NCI-H2171 (cell line): Measurements from ENCODE around the gene RFX3.

Source experiments
- DNase-seq: peaks from one replicate; lab custom pipeline; 2025; lab: John Stamatoyannopoulos, UW

Gene RFX3

DNA sequence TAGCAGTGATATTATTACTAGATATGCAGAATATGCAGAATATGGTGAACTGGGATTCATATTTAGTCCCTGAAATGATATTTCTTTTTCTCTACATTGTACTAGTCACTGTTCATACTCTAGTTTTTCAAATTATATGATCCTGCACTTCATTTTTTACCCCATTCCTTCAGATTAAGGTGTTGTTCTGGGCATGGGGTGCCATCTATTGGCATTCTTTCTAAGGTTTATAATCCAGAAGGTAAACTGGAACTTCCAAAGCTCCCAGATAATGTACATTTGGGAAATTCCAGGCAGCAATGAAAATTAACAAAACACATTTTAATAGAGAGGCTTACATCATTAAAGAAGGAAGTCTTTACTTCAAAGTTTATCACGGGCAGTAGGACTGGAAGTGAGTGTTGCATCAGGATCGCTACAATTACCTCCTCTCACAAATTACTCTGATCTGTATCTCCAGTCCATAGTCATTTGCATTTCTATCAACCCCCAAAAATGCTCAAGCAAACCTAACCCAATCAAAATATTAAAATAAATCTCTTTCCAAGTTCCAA, 12.5 kb downstream of the RFX3 start:
- no peak for DNase-seq

GRCh38 chr9:3511551-3511950, 14.2 kb downstream of the RFX3 start:
- no peak for DNase-seq

- no peak for DNase-seq
Measured at GRCh38 chr9:3510796-3511195, 15.0 kb downstream of the RFX3 start.

DNA sequence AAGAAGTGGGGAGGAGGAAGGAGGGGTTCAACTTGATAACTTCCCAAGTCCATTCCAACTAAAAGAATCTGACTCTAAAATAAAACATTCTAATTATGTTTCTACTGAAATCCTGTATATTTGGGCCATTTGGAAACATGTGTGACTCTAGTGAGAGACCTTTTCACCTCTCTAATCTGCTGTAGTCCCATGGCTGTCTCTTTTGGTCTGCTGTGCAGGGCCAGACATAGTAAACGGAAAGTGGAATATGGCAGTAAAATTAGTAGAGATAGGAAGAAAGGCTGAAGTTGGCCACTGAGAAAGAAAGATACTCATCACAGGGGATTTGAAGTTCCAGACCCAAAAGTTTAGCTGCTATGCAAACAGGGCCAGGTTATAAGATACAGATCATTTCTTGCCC, 15.9 kb downstream of the RFX3 start:
- DNase-seq, result no peak

DNA sequence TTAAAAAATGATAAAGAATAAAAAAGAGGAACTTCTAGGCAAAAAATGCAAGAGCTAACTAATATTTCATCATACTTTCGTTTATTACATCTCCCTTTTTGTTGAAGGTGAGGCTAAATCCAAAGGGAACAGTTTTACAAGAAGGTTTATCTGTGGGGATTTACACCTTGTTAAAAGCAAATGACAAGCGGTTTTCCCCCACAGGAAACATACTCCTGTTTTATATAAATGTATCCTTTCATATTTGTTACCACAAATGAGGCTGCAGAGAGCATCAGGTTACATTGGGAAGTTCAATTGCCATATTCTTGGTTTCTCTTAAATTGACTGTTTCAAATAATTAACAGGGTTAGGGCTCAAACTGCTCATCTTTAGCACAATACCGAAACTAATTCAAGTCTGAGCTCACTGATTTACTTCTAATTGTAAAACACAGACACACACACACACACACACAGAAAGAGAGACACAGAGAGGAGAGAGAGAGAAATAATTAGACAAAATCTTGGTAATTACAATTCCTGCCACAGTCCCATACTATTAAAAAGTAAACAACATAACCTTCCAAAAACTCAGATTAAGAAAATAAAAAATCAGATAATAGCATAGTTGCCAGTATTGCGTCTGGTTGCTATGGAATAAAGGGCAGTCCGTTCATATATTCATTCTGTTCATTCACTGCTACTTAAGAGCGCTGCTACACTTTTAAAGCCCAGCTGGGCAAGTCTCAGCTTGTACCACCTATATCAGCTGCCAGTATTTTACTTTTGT, 17.1 kb downstream of the RFX3 start:
- peak; percentile 9 for DNase-seq

GRCh38 chr9:3508078-3508431, 17.7 kb downstream of the RFX3 start:
- no peak for DNase-seq

DNA sequence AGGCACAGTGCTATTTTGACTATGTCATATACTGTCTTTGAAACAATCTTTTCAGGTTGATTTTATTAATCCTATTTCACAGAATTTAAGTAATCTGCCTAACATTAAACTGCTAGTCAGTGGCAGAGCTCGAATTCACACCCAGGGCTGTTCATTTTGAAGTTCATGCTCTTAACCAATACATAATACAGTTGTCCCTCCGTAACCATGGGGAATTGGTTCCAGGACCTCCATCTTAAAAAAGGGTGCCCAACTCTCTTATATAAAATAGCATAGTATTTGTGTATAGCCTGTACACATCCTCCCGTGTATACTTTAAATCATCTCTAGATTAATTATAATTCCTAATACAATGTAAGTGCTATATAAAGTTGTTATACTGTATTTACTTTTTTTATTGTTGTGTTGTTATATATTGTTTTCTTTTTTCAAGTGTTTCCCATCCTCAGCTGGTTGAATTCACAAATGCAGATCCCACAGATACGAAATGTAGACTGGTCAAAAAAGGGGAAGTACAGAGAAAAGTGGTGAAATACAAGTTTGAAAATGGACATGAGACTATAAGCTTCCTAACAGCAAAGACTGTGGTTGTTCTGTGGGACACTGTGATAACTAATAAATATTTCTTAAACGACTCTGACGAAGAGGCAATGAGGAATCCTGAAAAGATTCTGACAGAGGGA, 18.3 kb downstream of the RFX3 start:
- no peak for DNase-seq

DNA sequence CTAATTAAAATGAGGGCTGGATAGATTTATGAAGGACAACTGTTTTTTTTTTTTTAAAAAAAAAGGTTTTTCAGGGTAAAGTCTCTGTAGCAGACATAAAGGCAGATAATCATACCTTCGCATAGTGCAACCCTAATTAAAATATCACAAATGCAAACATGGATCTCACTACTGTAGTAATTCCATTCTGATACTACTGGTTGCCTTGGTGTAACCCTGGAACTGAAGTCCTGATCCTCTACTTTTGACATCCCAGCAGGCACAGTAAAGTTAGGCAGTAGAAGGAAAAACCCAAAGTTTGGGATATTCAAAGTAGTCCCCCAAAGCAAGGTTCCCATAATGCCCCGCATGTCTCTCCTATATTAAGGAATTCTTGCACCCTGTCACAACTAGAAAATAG, 19.6 kb downstream of the RFX3 start:
- DNase-seq, result no peak

- DNase-seq, result no peak
Measured at GRCh38 chr9:3502560-3503398, 23.0 kb downstream of the RFX3 start.

DNA sequence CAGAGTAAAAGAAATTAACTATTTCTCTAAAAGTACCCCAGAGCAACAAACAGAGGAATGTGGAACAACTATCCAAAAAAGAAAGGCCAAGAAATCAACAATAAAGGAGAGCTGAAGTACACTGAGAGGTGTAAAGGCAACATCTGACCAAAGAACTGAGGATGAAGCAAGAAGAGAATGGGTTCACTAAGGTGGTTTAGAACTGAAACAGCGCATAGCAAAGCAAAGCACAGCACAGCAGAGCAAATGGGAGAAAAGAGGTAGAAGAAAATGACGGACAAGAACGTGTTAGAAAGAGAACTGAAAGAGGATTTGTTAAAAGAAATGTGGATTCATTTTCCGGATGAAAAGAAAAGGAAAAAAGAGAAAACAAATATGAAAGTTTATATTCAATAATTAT, 25.8 kb downstream of the RFX3 start:
- no peak for DNase-seq

- DNase-seq, result no peak
Measured at GRCh38 chr9:3498691-3499090, 27.1 kb downstream of the RFX3 start.

DNA sequence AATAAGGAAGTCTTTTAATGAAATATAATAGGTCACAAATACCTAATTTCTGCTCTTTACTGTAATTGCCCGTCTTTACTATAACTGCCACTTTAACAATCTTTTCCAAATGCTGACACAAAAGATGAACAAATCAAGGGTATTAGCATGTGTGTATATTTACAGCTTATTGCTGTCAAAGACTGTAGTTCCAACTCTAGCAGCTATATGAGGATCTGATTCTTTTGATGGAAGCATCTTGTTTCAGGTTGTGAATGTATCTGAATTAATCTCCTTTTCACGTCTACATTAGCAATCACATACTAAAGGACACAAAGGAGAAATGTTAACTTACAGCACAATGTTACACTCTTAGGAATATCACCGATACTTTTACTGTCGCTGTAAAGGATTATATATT, 27.9 kb downstream of the RFX3 start:
- no peak for DNase-seq

DNA sequence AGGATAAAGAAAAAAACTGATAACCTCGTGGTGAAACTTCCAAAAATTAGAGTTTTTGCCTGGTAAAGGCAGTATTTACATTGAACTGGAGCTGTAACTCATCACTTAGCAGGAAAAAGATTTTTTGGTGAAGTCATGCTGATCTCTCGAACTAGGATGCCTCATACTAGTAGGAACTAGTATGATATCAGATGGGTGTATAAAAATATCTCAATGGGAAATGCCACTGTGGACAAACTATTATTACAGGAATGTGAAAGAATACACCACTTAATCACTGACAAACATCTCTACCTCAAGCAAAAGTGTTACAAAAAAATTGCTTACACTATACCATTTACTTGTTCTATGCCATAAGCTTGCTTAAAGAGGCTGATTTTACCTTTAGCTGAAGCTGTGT, 28.4 kb downstream of the RFX3 start:
- no peak for DNase-seq

DNA sequence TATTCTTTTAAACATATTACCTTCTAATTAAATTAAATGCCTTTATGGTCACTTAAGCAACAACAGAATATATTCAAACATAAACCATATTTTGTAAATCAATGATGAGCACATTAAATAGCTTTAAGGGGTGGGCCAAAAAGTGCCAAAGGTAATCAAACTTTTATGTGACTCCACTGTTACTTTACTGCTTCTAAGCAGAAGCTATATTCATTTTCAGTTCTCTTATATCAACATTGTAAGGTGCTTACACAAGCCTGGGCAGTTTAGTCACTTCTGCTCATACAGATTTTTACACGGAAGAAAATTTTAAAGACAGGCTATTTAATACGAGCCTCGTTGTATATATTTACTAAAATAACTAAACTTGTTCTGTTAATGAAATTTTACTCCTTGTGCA, 29.9 kb downstream of the RFX3 start:
- no peak for DNase-seq

- no peak for DNase-seq
Measured at GRCh38 chr9:3492214-3492613, 33.6 kb downstream of the RFX3 start.

DNA sequence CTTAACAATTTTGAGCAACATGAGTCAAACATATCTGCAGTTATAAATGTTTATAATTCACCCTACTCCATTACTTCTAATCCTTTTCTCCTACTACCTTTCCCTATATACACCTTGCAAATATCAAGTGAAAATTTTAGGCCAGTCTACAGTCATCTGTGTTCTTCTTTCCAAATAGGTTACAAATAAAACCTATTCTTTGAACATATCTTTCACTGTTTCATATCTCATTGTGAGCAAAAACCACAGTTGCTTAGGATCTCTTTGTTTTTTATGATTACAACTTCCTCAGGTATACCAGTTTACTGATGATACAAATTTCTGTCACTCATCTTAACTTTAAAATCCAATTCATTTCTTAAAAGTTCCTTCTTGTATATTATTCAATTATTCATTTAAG, 34.4 kb downstream of the RFX3 start:
- no peak for DNase-seq

DNA sequence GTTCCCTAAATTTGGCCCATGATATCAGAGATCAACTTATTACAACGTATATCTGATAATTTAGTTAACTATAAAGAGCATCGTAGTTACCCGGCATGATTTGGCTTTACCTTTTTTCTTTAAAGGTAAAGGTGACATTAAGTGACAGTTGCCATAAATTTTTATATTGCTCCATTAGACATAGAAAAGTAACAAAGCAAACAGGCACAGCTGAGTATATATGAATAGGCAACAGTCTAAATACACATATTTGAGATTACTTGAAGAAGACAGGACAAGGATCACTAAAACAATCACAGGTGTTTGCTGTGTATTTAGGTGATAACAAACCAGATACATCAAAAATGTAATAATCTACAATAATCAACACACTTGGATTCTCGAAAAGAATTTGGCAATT, 34.8 kb downstream of the RFX3 start:
- DNase-seq, result no peak

- no peak for DNase-seq
Measured at GRCh38 chr9:3482578-3482977, 43.2 kb downstream of the RFX3 start.

DNA sequence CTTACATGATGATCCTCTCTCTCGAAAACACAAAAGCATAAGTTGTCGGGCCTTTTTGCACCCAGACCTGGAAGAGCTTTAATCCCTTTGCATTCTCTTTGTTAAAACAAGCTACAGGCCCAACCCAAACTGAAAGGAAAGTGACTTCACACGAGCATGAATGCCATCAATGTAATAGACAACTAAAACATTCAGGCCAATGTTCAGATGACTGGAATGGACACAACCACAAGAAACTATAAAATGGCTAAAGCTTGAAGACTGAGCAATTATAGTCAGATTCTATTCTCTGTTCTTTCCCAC, 45.5 kb downstream of the RFX3 start:
- DNase-seq, result no peak

GRCh38 chr9:3479514-3480352, 46.1 kb downstream of the RFX3 start:
- DNase-seq, result no peak

DNA sequence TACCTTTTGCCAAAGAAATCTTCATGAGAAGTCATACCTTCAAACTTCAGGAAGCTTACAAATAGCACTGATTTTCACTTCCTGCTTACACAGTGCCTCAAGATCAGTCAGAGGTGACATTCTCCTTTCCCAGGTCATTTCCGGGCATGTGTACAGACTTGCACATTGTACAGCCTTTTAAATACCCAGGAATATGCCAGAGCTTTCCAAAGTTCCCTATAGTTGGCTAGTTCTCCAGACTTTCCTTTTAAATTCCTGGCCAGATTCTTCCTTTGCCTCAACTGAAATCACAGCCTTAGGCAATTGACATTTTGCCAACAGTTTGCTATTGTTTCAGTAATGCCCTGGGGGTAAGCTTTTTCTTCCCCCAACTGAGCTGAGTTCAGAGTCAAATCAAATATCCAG, 47.2 kb downstream of the RFX3 start:
- no peak for DNase-seq

GRCh38 chr9:3477236-3477834, 48.5 kb downstream of the RFX3 start:
- no peak for DNase-seq
